Upper lobe of right lung (tissue), 1 donor: Measurements from ENCODE around the gene ZCCHC9. TPM values are rescaled to one million over a fixed set of nuclear protein-coding genes. Genes with fewer than 3 reads are reported as not detected.

Experiments used
- ATAC-seq: fragments of 200-7000 bp; cut with Tn5 transposase; one replicate; pipeline ENCODE4 v1.9.1; 2020; ENCODE audit warnings: mild to moderate bottlenecking, moderate library complexity
- DNase-seq: peaks from one replicate; pipeline ENCODE4 v3.0.0-alpha.2; 2020
- H3K27ac ChIP-seq: fragments of 200-600 bp; one replicate; pipeline ENCODE4 v1.8.0; 2022
- H3K27me3 ChIP-seq: fragments of 200-600 bp; one replicate; pipeline ENCODE4 v1.8.0; 2022; ENCODE audit warnings: mild to moderate bottlenecking
- H3K36me3 ChIP-seq: fragments of 200-600 bp; one replicate; pipeline ENCODE4 v1.8.0; 2022
- H3K4me1 ChIP-seq: fragments of 200-600 bp; one replicate; pipeline ENCODE4 v1.8.0; 2022
- H3K4me3 ChIP-seq: fragments of 200-600 bp; one replicate; pipeline ENCODE4 v1.8.0; 2022; ENCODE audit warnings: mild to moderate bottlenecking
- H3K9me3 ChIP-seq: fragments of 200-600 bp; one replicate; pipeline ENCODE4 v1.8.0; 2022
- intact Hi-C: fragments of 100-400 bp; cut with DNase I; formaldehyde crosslinking; loops from one replicate; pipeline ENCODE4 v1.11.0; 2022
- total RNA-seq: library from RNA; stranded (reverse); fragmentation: NEBNext Ultra II Directional; extraction: Animal tissue kit (Norgen Biotek cat#: 25700); gene quantifications from one replicate; pipeline ENCODE4 v1.2.1, GENCODE V29; 2021
- TF ChIP-seq, protein P1 (sequence below): fragments of 200-600 bp; IDR thresholded peaks from one replicate; pipeline ENCODE4 v1.8.0; 2022; ENCODE audit warnings: antibody characterized with exemption
- donor health status: DM: no; HTN: yes; CAD: no; lungs with severe emphysema.

Gene ZCCHC9
- total RNA-seq, 1 donor from 2014 or later = 20.2 TPM

DNA sequence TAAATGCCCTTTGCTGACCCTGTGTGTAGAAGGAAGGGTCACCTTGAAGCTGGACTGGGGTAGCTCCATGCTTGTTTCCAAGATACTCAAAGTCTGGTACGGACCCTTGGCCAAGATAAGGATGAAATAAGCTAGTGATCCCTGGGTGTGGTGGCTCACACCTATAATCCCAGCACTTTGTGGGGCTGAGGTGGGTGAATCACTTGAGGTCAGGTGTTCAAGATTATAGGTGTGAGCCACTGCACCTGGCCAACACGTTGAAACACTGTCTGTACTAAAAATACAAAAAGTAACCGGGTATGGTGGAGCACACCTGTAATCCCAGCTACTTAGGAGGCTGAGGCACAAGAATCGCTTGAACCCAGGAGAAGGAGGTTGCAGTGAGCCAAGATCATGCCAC, 59.3 kb downstream of the ZCCHC9 start:
- H3K9me3 ChIP-seq = no peaks in the 10 kb centered on the region
- no peak overlapping the region for H3K27ac ChIP-seq
- no peaks in the 10 kb centered on the region for H3K4me1 ChIP-seq
- no peaks in the 10 kb centered on the region for H3K27me3 ChIP-seq
- ATAC-seq = no peak
- H3K4me3 ChIP-seq = no peak overlapping the region
- intact Hi-C loops = no loop called here
- H3K36me3 ChIP-seq = no peaks in the 10 kb centered on the region
- TF ChIP-seq, protein P1, sequence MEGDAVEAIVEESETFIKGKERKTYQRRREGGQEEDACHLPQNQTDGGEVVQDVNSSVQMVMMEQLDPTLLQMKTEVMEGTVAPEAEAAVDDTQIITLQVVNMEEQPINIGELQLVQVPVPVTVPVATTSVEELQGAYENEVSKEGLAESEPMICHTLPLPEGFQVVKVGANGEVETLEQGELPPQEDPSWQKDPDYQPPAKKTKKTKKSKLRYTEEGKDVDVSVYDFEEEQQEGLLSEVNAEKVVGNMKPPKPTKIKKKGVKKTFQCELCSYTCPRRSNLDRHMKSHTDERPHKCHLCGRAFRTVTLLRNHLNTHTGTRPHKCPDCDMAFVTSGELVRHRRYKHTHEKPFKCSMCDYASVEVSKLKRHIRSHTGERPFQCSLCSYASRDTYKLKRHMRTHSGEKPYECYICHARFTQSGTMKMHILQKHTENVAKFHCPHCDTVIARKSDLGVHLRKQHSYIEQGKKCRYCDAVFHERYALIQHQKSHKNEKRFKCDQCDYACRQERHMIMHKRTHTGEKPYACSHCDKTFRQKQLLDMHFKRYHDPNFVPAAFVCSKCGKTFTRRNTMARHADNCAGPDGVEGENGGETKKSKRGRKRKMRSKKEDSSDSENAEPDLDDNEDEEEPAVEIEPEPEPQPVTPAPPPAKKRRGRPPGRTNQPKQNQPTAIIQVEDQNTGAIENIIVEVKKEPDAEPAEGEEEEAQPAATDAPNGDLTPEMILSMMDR = no peak
- no peak for DNase-seq

DNA sequence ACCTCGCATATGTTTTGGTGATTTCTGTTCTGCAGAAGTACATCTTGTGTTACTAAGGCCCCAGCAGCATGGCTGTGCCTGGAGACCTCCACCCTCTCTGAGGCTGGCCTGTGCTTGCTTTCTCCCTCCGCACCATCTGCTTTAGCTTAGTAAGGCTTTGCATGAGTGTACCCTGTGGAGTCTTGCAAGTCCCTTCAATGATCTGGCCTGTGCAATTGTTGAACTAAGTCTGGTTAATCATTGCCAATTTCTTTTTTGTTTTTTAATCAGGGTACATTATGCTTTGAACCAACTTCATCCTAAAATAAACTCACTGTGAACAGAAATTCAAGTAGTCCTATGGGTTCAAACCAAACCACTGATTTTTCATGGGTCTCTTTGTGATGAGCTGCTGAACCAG, 60.2 kb downstream of the ZCCHC9 start:
- H3K36me3 ChIP-seq = no peaks in the 10 kb centered on the region
- H3K4me1 ChIP-seq = no peaks in the 10 kb centered on the region
- H3K27me3 ChIP-seq = no peaks in the 10 kb centered on the region
- H3K9me3 ChIP-seq = no peaks in the 10 kb centered on the region
- TF ChIP-seq, protein P1 = no peak
- no peak overlapping the region for H3K27ac ChIP-seq
- DNase-seq (no peak), ATAC-seq (peak; percentile 12)
- intact Hi-C loops = no loop called here
- no peak overlapping the region for H3K4me3 ChIP-seq

Other genes with a start within 250 kb of the ZCCHC9 start
- gene CKMT2, start 68.3 kb upstream of the ZCCHC9 start, total RNA-seq = 3.0 TPM
- gene ACOT12, start 92.5 kb downstream of the ZCCHC9 start, total RNA-seq = not detected